SU-DHL-6 (cell line): ENCODE measurements around the gene ST7L.
"Not testable (repeated sequence)": the region's sequence is repeated elsewhere in the genome, so short reads cannot be mapped to it uniquely, and the experiment has no call there.

Experiments used
- CTCF ChIP-seq: fragments of 200-600 bp; sonication (generic); IDR thresholded peaks from one replicate; pipeline ENCODE4 v1.5.1; 2017; ENCODE audit warnings: antibody characterized with exemption, mild to moderate bottlenecking, low read length, moderate library complexity; ENCODE audit not compliant: insufficient read depth, poor library complexity, severe bottlenecking
- EZH2phosphoT487 ChIP-seq: fragments of 200-600 bp; sonication (generic), shearing (Covaris generic); conservative IDR thresholded peaks from 2 replicates; pipeline ENCODE4 v1.6.1; 2018; ENCODE audit warnings: mild to moderate bottlenecking, antibody characterized with exemption, low read length, moderate library complexity, mixed read lengths

GRCh38 chr1:112487686-112488085 lies 131.3 kb downstream of the ST7L start:
- TF ChIP-seq EZH2phosphoT487, CTCF: not testable (repeated sequence)
